ENCODE measurements around the gene MICAL3.

- TF ChIP-seq, protein P1, sequence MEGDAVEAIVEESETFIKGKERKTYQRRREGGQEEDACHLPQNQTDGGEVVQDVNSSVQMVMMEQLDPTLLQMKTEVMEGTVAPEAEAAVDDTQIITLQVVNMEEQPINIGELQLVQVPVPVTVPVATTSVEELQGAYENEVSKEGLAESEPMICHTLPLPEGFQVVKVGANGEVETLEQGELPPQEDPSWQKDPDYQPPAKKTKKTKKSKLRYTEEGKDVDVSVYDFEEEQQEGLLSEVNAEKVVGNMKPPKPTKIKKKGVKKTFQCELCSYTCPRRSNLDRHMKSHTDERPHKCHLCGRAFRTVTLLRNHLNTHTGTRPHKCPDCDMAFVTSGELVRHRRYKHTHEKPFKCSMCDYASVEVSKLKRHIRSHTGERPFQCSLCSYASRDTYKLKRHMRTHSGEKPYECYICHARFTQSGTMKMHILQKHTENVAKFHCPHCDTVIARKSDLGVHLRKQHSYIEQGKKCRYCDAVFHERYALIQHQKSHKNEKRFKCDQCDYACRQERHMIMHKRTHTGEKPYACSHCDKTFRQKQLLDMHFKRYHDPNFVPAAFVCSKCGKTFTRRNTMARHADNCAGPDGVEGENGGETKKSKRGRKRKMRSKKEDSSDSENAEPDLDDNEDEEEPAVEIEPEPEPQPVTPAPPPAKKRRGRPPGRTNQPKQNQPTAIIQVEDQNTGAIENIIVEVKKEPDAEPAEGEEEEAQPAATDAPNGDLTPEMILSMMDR (IDR thresholded peaks at IDR 0.05), result no peak
- TF ChIP-seq EP300 (IDR thresholded peaks at IDR 0.05; ENCODE audit: low read depth) (no peak), POLR2A (IDR thresholded peaks at IDR 0.05) (no peak), POLR2AphosphoS5 (IDR thresholded peaks at IDR 0.05) (no peak)
Measured at GRCh38 chr22:17953147-17953546, 71.2 kb downstream of the MICAL3 start.
